Karpas-422 (cell line): ENCODE data around the gene MAGEL2. TPM values are rescaled to one million over a fixed set of nuclear protein-coding genes. Genes with fewer than 3 reads are reported as not detected.

Experiments used
- DNase-seq: peaks from one replicate; pipeline ENCODE4 v3.0.0-alpha.2; 2015
- H2AFZ ChIP-seq: fragments of 200-600 bp; sonication (generic); 2 replicates; pipeline ENCODE4 v1.6.1; 2014; ENCODE audit warnings: antibody characterized with exemption, low read length, mixed read lengths
- H3K27ac ChIP-seq: fragments of 200-600 bp; sonication (generic); 2 replicates; pipeline ENCODE4 v1.5.1; 2014; ENCODE audit warnings: mild to moderate bottlenecking, low read length, moderate library complexity
- H3K27me3 ChIP-seq: fragments of 200-600 bp; sonication (generic); 2 replicates; pipeline ENCODE4 v1.6.1; 2014; ENCODE audit warnings: low read length, mixed read lengths
- H3K36me3 ChIP-seq: fragments of 200-600 bp; sonication (generic); 2 replicates; pipeline ENCODE4 v1.6.1; 2014; ENCODE audit warnings: low read length, mixed read lengths; ENCODE audit not compliant: insufficient read depth
- H3K4me1 ChIP-seq: fragments of 200-600 bp; sonication (generic); 2 replicates; pipeline ENCODE4 v1.6.1; 2014; ENCODE audit warnings: mild to moderate bottlenecking, low read length, mixed read lengths
- H3K4me2 ChIP-seq: fragments of 200-600 bp; sonication (generic); 2 replicates; pipeline ENCODE4 v1.6.1; 2014; ENCODE audit warnings: low read length, low read depth, mild to moderate bottlenecking; ENCODE audit not compliant: poor library complexity, severe bottlenecking
- H3K4me3 ChIP-seq: fragments of 200-600 bp; sonication (generic); 2 replicates; pipeline ENCODE4 v1.5.1; 2014; ENCODE audit warnings: mild to moderate bottlenecking, antibody characterized with exemption, low read length, mixed read lengths
- H3K79me2 ChIP-seq: fragments of 200-600 bp; sonication (generic); 2 replicates; pipeline ENCODE4 v1.6.1; 2014; ENCODE audit warnings: mild to moderate bottlenecking, low read length, mixed read lengths
- H3K9ac ChIP-seq: fragments of 200-600 bp; sonication (generic); 2 replicates; pipeline ENCODE4 v1.6.0; 2014; ENCODE audit warnings: low read length
- H3K9me2 ChIP-seq: fragments of 200-600 bp; sonication (generic), shearing (Covaris generic); replicated peaks from 2 replicates; pipeline ENCODE4 v1.6.0; 2014; ENCODE audit warnings: mild to moderate bottlenecking, low read length, moderate library complexity; ENCODE audit not compliant: insufficient read depth
- H3K9me3 ChIP-seq: fragments of 300-700, 200-600 bp; sonication (generic); 2 replicates; pipeline ENCODE4 v1.6.1; 2014; ENCODE audit warnings: low read length, mixed read lengths
- H4K20me1 ChIP-seq: fragments of 200-600 bp; sonication (generic); 2 replicates; pipeline ENCODE4 v1.6.1; 2014; ENCODE audit warnings: mild to moderate bottlenecking, antibody characterized with exemption, low read length, low read depth; ENCODE audit not compliant: insufficient read depth
- total RNA-seq: library from RNA; depleted of rRNA; stranded (reverse); fragments of >200 nt; shearing (Covaris generic); gene quantifications from 2 replicates; pipeline ENCODE4 v1.2.3, GENCODE V29; 2014; ENCODE audit warnings: low replicate concordance; rRNA removed

Gene MAGEL2
- total RNA-seq, 1 experiment from 2014 or later, result not detected

DNA sequence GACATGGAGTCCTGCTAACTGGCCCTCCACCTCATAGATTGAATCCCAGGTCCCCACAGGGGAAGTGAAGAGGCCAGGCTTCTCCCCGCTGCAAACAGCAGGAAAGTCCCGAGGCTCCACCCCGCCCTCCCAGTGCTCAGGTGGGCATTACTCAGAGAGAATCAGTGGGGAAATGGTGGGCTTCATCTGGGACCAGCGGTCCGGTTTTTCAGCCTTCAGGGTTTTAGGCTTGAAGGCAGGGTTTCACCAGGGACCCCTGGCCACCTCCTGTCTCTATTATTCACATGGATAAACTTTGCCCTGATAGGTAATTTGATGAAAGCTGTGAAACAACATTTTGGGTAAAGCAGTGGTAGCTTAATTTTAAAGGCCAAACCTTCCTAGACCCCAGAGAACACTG lies 50.9 kb downstream of the MAGEL2 start:
- Histone ChIP-seq H3K9me3 (no peaks in the 10 kb centered on the region), H4K20me1 (no peaks in the 10 kb centered on the region), H3K4me3 (no peak overlapping the region), H3K36me3 (no peaks in the 10 kb centered on the region), H3K27me3 (no peaks in the 10 kb centered on the region), H3K9me2 (no peaks in the 10 kb centered on the region), H3K9ac (no peak overlapping the region), H3K4me2 (no peak overlapping the region), H3K79me2 (no peaks in the 10 kb centered on the region), H3K4me1 (no peaks in the 10 kb centered on the region), H3K27ac (no peak overlapping the region), H2AFZ (no peak overlapping the region)
- DNase-seq, result no peak

DNA sequence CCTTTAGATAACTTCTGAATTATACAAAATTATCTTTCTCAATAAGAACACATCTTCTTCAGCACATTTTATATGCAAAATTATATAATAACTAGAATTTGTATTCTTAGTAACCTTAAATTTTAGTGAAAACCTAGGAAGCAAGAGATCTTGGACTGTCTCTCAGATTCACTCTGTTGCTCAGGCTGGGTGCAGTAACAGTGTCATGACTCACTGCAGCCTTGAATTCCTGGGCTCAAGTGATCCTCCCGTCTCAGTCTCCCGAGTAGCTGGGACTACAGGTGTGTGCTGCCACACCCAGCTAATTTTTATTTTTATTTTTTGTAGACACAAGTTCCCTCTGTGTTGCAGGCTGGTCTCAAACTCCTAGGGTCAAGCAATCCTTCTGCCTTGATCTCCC lies 52.3 kb downstream of the MAGEL2 start:
- no peaks in the 10 kb centered on the region for H3K4me1 ChIP-seq
- no peaks in the 10 kb centered on the region for H3K9me2 ChIP-seq
- H4K20me1 ChIP-seq, result no peaks in the 10 kb centered on the region
- no peaks in the 10 kb centered on the region for H3K36me3 ChIP-seq
- H3K4me2 ChIP-seq, result no peak overlapping the region
- H3K79me2 ChIP-seq, result no peaks in the 10 kb centered on the region
- no peak for DNase-seq
- no peak overlapping the region for H2AFZ ChIP-seq
- H3K27me3 ChIP-seq, result no peaks in the 10 kb centered on the region
- no peak overlapping the region for H3K27ac ChIP-seq
- no peak overlapping the region for H3K9ac ChIP-seq
- no peak overlapping the region for H3K4me3 ChIP-seq
- no peaks in the 10 kb centered on the region for H3K9me3 ChIP-seq

DNA sequence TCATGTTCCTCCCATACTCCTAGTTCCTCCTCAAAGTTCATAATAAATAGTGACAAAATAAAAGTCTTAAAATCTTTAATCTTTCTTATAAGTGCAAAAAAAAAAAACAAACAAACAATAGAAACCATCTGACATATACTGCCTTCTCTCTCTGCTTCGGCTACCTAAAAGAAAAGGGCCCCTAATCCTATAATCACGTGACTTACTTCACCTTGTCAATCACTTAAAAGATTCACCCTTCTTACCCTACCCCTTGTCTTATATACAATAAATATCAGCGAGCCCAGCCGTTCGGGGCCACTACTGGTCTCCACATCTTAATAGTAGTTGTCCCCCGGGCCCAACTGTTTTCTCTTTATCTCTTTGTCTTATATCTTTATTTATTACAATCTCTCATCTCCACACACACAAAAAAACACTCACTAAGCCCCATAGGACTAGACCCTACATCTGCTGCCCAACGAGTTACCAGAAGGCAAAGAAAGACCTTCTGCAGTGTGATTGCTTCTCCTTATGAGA lies 53.4 kb downstream of the MAGEL2 start:
- no peak overlapping the region for H2AFZ ChIP-seq
- H3K9ac ChIP-seq, result no peak overlapping the region
- H4K20me1 ChIP-seq, result no peaks in the 10 kb centered on the region
- no peaks in the 10 kb centered on the region for H3K79me2 ChIP-seq
- no peaks in the 10 kb centered on the region for H3K4me1 ChIP-seq
- no peak overlapping the region for H3K27ac ChIP-seq
- H3K4me3 ChIP-seq, result no peak overlapping the region
- no peak for DNase-seq
- H3K27me3 ChIP-seq, result no peaks in the 10 kb centered on the region
- H3K36me3 ChIP-seq, result no peaks in the 10 kb centered on the region
- no peak overlapping the region for H3K4me2 ChIP-seq
- no peaks in the 10 kb centered on the region for H3K9me2 ChIP-seq
- no peaks in the 10 kb centered on the region for H3K9me3 ChIP-seq

Other genes with a start within 250 kb of the MAGEL2 start
- gene GOLGA6L2, start 200.6 kb downstream of the MAGEL2 start, total RNA-seq, result not detected in 2 replicates
- 10.5 and 17.2 TPM in 2 replicates for gene MKRN3, start 82.2 kb downstream of the MAGEL2 start, total RNA-seq
- not detected in 2 replicates for gene NDN, start 39.4 kb upstream of the MAGEL2 start, total RNA-seq